A673 (cell line): ENCODE data around the gene RALGAPA2.

Experiments used
- EZH2 ChIP-seq: fragments of 200-600 bp; sonication (generic); IDR thresholded peaks from 2 replicates; pipeline ENCODE4 v1.6.1; 2017; ENCODE audit warnings: borderline replicate concordance, low read depth, mild to moderate bottlenecking, mixed read lengths, antibody characterized with exemption, low read length; ENCODE audit not compliant: poor library complexity, severe bottlenecking
- TF ChIP-seq, protein P1 (sequence below): fragments of 300-800, 200-600 bp; sonication (generic); conservative IDR thresholded peaks from 2 replicates; pipeline ENCODE4 v1.5.1; 2017; ENCODE audit warnings: low read depth, mild to moderate bottlenecking, antibody characterized with exemption, low read length, moderate library complexity, mixed read lengths

DNA sequence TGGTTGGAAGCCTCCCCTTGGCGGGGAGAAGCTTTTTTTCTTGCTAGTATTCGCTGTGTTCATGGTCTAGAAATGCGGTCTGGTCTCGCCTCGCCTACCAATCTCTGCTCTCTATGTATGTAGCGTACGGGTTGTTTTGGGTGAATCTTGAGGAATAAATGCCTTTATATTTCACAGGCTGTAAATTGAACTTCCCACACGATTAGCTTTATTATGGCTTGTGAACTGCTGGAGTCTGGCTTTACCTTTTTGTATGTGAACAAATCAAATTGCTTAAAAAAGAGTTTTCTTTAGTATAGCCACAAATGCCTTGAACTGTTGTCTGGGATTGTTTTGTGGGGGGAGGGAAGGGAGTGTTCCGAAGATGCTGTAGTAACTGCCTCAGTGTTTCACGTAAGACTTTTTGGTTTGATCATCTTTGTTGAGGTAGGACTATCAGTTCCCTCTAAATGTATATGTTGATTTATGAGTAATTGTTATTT, 342.3 kb downstream of the RALGAPA2 start:
- TF ChIP-seq, protein P1, sequence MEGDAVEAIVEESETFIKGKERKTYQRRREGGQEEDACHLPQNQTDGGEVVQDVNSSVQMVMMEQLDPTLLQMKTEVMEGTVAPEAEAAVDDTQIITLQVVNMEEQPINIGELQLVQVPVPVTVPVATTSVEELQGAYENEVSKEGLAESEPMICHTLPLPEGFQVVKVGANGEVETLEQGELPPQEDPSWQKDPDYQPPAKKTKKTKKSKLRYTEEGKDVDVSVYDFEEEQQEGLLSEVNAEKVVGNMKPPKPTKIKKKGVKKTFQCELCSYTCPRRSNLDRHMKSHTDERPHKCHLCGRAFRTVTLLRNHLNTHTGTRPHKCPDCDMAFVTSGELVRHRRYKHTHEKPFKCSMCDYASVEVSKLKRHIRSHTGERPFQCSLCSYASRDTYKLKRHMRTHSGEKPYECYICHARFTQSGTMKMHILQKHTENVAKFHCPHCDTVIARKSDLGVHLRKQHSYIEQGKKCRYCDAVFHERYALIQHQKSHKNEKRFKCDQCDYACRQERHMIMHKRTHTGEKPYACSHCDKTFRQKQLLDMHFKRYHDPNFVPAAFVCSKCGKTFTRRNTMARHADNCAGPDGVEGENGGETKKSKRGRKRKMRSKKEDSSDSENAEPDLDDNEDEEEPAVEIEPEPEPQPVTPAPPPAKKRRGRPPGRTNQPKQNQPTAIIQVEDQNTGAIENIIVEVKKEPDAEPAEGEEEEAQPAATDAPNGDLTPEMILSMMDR = no peak
- peak; percentile 15 for TF ChIP-seq EZH2
